ENCODE data around the gene MOB3B.
"Not testable (repeated sequence)": the region's sequence is repeated elsewhere in the genome, so short reads cannot be mapped to it uniquely, and the experiment has no call there.

The MOB3B gene

GRCh38 chr9:27503623-27504022 is 26.0 kb downstream of the MOB3B start:
- H3K4me3 ChIP-seq (ENCODE audit: low read length): no peak overlapping the region
- no peaks in the 10 kb centered on the region for H3K27me3 ChIP-seq (ENCODE audit: control insufficient read depth, insufficient read depth, low read length)
- H3K27ac ChIP-seq (ENCODE audit: low read depth, low read length): no peak overlapping the region
- no peaks in the 10 kb centered on the region for H3K36me3 ChIP-seq (ENCODE audit: control insufficient read depth, insufficient read depth, low read length)
- H3K4me1 ChIP-seq (ENCODE audit: control insufficient read depth, insufficient read depth, low read length): no peaks in the 10 kb centered on the region
- no peak overlapping the region for H3K9ac ChIP-seq (ENCODE audit: low read length)

DNA sequence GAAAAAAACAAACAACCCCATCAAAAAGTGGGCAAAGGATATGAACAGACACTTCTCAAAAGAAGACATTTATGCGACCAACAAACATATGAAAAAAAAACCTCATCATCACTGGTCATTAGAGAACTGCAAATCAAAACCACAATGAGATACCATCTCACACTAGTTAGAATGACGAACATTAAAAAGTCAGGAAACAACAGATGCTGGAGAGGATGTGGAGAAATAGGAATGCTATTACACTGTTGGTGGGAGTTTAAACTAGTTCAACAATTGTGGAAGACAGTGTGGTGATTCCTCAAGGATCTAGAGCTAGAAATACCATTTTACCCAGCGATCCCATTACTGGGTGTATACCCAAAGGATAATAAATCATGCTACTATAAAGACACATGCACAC is 28.7 kb downstream of the MOB3B start:
- not testable (repeated sequence) for H3K27ac ChIP-seq (ENCODE audit: low read depth, low read length); H3K36me3 ChIP-seq (ENCODE audit: control insufficient read depth, insufficient read depth, low read length); H3K9ac ChIP-seq (ENCODE audit: low read length); H3K4me1 ChIP-seq (ENCODE audit: control insufficient read depth, insufficient read depth, low read length); H3K27me3 ChIP-seq (ENCODE audit: control insufficient read depth, insufficient read depth, low read length); H3K4me3 ChIP-seq (ENCODE audit: low read length)

DNA sequence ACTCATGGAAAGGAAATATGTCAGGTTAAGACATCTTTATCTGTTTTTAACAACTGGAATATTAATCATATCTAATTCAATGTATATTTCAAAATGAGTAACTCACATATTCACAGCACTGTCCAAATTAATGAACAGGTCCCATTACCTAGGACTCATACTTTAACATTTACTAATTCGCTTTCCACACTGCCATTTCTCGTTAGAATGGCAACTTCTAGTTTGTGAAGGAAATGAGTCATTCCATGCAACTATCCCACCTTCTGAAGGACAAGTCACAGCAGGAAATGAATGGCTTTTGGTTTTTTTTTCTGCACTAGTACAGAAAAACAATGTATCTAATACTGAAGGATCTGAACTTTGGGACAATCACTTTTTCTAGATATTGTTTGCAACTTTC is 30.2 kb downstream of the MOB3B start:
- no peak overlapping the region for H3K4me3 ChIP-seq (ENCODE audit: low read length)
- no peaks in the 10 kb centered on the region for H3K36me3 ChIP-seq (ENCODE audit: control insufficient read depth, insufficient read depth, low read length)
- no peaks in the 10 kb centered on the region for H3K27me3 ChIP-seq (ENCODE audit: control insufficient read depth, insufficient read depth, low read length)
- H3K27ac ChIP-seq (ENCODE audit: low read depth, low read length): no peak overlapping the region
- peaks cover 2% of the 10 kb centered on the region for H3K4me1 ChIP-seq (ENCODE audit: control insufficient read depth, insufficient read depth, low read length)
- no peak overlapping the region for H3K9ac ChIP-seq (ENCODE audit: low read length)

- Histone ChIP-seq H3K27me3 (ENCODE audit: control insufficient read depth, insufficient read depth, low read length) (no peaks in the 10 kb centered on the region), H3K4me1 (ENCODE audit: control insufficient read depth, insufficient read depth, low read length) (peaks cover 2% of the 10 kb centered on the region), H3K9ac (ENCODE audit: low read length) (no peak overlapping the region), H3K4me3 (ENCODE audit: low read length) (no peak overlapping the region), H3K36me3 (ENCODE audit: control insufficient read depth, insufficient read depth, low read length) (no peaks in the 10 kb centered on the region), H3K27ac (ENCODE audit: low read depth, low read length) (no peak overlapping the region)
Observed at GRCh38 chr9:27497883-27498417, 31.7 kb downstream of the MOB3B start.

DNA sequence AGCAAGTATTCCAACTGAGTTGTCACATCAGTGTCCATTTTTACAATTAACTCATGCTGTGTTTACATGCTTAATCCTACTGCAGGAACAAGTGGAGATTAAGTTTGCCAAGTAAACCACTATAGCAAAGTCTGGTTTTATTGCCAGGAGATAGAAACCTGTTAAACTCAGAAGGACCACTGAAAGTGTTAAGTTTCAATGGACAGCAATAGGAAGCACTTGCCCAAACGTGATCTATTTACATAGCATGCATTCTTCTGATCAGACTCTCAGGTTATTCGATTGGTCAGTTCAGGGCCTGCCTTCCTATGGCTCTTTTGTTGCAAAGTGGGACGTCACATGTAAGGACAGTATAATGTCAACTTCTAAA is 33.5 kb downstream of the MOB3B start:
- Histone ChIP-seq H3K27me3 (ENCODE audit: control insufficient read depth, insufficient read depth, low read length) (no peaks in the 10 kb centered on the region), H3K9ac (ENCODE audit: low read length) (no peak overlapping the region), H3K27ac (ENCODE audit: low read depth, low read length) (no peak overlapping the region), H3K36me3 (ENCODE audit: control insufficient read depth, insufficient read depth, low read length) (no peaks in the 10 kb centered on the region), H3K4me1 (ENCODE audit: control insufficient read depth, insufficient read depth, low read length) (peaks cover 2% of the 10 kb centered on the region), H3K4me3 (ENCODE audit: low read length) (no peak overlapping the region)

- Histone ChIP-seq H3K27ac (ENCODE audit: low read depth, low read length) (no peak overlapping the region), H3K4me1 (ENCODE audit: control insufficient read depth, insufficient read depth, low read length) (peaks cover 2% of the 10 kb centered on the region), H3K9ac (ENCODE audit: low read length) (no peak overlapping the region), H3K27me3 (ENCODE audit: control insufficient read depth, insufficient read depth, low read length) (no peaks in the 10 kb centered on the region), H3K4me3 (ENCODE audit: low read length) (no peak overlapping the region), H3K36me3 (ENCODE audit: control insufficient read depth, insufficient read depth, low read length) (no peaks in the 10 kb centered on the region)
Observed at GRCh38 chr9:27495480-27496134, 34.0 kb downstream of the MOB3B start.

DNA sequence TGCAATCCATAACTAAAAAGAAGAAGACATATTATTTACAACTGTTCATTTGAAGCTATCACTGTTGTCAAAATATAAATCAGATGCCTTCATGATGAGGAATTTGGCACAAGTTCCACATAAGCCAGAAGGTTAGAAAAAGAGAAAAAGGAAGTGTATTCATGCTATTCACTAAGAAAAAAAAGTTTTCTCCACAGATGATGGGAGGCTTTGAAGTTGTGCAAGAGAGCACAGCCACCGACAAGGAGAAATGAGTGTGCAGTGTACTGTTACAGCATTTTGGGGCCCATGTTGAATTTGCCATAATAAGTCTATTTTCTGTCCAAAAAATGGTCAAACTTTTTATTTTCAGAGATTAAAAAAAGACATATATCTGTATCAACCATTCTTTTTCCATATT is 38.5 kb downstream of the MOB3B start:
- H3K4me1 ChIP-seq (ENCODE audit: control insufficient read depth, insufficient read depth, low read length): no peaks in the 10 kb centered on the region

DNA sequence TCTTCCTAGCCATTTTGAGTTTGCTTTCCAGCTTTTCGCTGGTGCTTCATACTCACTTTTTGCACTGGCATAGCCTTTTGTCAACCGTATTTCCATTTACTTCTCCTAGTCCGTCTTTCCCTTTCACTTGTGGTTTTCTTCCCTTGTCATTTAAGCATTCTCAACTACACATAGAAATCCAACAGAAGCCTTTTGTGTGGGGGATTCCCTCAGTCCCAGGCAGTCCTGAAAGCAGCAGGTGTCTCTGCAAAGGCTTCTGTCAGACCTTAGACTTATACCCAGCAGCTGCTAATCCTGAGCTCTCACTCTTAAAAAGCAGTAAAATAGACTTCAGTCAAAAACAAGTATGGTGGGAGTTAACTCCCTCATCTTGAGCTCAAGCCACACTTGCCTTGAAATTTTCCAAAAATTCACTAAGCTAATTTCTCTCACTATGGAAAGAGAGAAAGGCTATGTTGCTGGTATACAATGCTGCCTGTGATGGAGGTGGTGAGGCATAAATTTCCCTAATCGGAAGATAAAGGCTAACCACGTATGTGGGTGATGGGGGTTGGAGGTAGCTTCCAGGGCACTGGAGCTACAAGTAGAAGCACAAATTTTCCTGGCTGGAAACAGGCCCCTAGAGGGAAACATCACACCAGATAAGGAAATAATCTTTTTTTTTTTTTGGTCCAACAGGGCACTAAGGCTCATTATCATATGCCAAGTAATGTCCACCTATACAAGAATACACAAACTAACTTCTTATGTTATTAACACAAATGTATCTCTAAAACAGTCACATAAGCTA is 40.3 kb downstream of the MOB3B start:
- Histone ChIP-seq H3K4me3 (ENCODE audit: low read length) (no peak overlapping the region), H3K36me3 (ENCODE audit: control insufficient read depth, insufficient read depth, low read length) (no peaks in the 10 kb centered on the region), H3K4me1 (ENCODE audit: control insufficient read depth, insufficient read depth, low read length) (no peaks in the 10 kb centered on the region), H3K27ac (ENCODE audit: low read depth, low read length) (no peak overlapping the region), H3K9ac (ENCODE audit: low read length) (no peak overlapping the region), H3K27me3 (ENCODE audit: control insufficient read depth, insufficient read depth, low read length) (no peaks in the 10 kb centered on the region)

More for the DNA sequence above, 38.5 kb downstream of the MOB3B start:
- H3K36me3 ChIP-seq (ENCODE audit: control insufficient read depth, insufficient read depth, low read length): no peaks in the 10 kb centered on the region
- H3K27me3 ChIP-seq (ENCODE audit: control insufficient read depth, insufficient read depth, low read length): no peaks in the 10 kb centered on the region
- H3K27ac ChIP-seq (ENCODE audit: low read depth, low read length): no peak overlapping the region
- H3K9ac ChIP-seq (ENCODE audit: low read length): no peak overlapping the region
- H3K4me3 ChIP-seq (ENCODE audit: low read length): no peak overlapping the region

DNA sequence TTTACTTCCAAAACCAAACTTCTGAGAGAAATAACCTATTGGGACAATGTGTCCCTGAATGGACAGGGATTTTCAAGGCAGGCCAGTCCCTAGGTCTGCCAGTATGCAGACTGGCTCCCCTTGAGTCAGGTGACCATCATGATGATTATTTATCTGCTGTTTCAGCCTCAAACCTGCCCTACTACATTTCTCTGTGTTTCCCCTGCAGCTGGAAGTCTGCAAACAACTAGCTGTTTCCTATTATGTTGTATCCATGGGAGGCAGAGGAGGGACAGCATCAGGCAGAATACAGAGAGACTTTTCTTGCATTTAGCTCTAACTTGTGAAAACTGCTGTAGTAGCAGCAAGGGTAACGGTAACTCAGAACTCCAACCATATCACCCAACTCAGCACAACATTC is 41.7 kb downstream of the MOB3B start:
- H3K36me3 ChIP-seq (ENCODE audit: control insufficient read depth, insufficient read depth, low read length): no peaks in the 10 kb centered on the region
- H3K4me3 ChIP-seq (ENCODE audit: low read length): no peak overlapping the region
- no peak overlapping the region for H3K27ac ChIP-seq (ENCODE audit: low read depth, low read length)
- H3K9ac ChIP-seq (ENCODE audit: low read length): no peak overlapping the region
- no peaks in the 10 kb centered on the region for H3K27me3 ChIP-seq (ENCODE audit: control insufficient read depth, insufficient read depth, low read length)
- no peaks in the 10 kb centered on the region for H3K4me1 ChIP-seq (ENCODE audit: control insufficient read depth, insufficient read depth, low read length)

DNA sequence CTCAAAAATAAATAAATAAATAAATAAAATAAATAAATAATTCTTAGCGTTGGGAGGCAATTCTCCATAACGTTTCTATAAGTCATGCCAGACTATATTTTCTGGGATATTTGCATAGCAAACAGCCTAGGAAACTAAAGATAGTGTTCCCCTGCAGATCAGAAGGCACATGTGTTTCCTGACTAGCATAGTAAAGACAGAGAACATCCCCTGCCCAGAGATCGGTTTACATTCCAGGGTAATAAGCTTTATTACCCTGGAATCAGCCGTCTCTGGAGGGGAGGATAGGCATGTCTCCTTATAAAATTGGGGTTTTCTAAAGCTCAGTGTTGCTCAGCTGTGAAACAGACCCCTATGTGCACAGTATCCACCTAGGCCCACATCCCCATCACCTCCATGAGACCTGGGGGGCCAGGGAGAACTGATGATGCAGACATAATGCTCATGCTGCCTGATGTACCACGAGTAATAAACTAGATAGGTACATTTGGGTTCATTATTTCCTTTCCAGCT is 42.4 kb downstream of the MOB3B start:
- no peak overlapping the region for H3K4me3 ChIP-seq (ENCODE audit: low read length)
- H3K27ac ChIP-seq (ENCODE audit: low read depth, low read length): no peak overlapping the region
- H3K27me3 ChIP-seq (ENCODE audit: control insufficient read depth, insufficient read depth, low read length): no peaks in the 10 kb centered on the region
- H3K4me1 ChIP-seq (ENCODE audit: control insufficient read depth, insufficient read depth, low read length): no peaks in the 10 kb centered on the region
- H3K36me3 ChIP-seq (ENCODE audit: control insufficient read depth, insufficient read depth, low read length): no peaks in the 10 kb centered on the region
- no peak overlapping the region for H3K9ac ChIP-seq (ENCODE audit: low read length)

- Histone ChIP-seq H3K4me1 (ENCODE audit: control insufficient read depth, insufficient read depth, low read length) (no peaks in the 10 kb centered on the region), H3K27ac (ENCODE audit: low read depth, low read length) (no peak overlapping the region), H3K4me3 (ENCODE audit: low read length) (no peak overlapping the region), H3K27me3 (ENCODE audit: control insufficient read depth, insufficient read depth, low read length) (no peaks in the 10 kb centered on the region), H3K9ac (ENCODE audit: low read length) (no peak overlapping the region), H3K36me3 (ENCODE audit: control insufficient read depth, insufficient read depth, low read length) (no peaks in the 10 kb centered on the region)
Observed at GRCh38 chr9:27485158-27485557, 44.5 kb downstream of the MOB3B start.

DNA sequence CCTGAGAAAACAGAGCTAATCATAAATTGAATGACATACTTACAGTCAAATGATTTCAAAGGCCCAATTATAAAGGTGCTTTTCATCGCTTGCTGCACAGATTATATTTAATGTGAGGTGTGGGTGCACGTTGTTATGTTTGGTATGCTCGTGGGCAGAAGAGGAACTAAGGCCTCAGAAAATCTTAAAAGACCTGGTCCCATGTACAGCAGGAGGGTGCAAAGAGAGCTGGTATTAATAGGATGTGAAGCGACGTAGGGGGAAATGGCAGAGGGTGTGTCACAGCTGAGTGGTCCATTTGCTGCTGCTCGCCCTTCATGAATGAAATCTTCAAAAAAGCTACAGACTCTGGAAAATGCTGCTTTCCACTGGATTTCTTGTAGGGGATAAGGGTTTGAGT is 46.0 kb downstream of the MOB3B start:
- H3K36me3 ChIP-seq (ENCODE audit: control insufficient read depth, insufficient read depth, low read length): no peaks in the 10 kb centered on the region
- no peaks in the 10 kb centered on the region for H3K4me1 ChIP-seq (ENCODE audit: control insufficient read depth, insufficient read depth, low read length)
- H3K4me3 ChIP-seq (ENCODE audit: low read length): no peak overlapping the region
- H3K9ac ChIP-seq (ENCODE audit: low read length): no peak overlapping the region
- H3K27ac ChIP-seq (ENCODE audit: low read depth, low read length): no peak overlapping the region
- H3K27me3 ChIP-seq (ENCODE audit: control insufficient read depth, insufficient read depth, low read length): no peaks in the 10 kb centered on the region
